B cell (primary cell): ENCODE measurements around the gene ADCY1. TPM values are rescaled to one million over a fixed set of nuclear protein-coding genes. Genes with fewer than 3 reads are reported as not detected.
"Not testable (repeated sequence)": the region's sequence is repeated elsewhere in the genome, so short reads cannot be mapped to it uniquely, and the experiment has no call there.

Experiments used
- ATAC-seq: fragments of 200-7000 bp; cut with Tn5 transposase; one replicate; pipeline ENCODE4 v1.10.0; 2021; ENCODE audit warnings: low read depth, mild to moderate bottlenecking, moderate number of reproducible peaks, moderate library complexity
- CTCF ChIA-PET: fragments of 350-600 bp; sonication (Branson Sonifier 250); formaldehyde crosslinking; loops from one replicate; lab custom pipeline; 2021; ENCODE audit warnings: antibody characterized with exemption, inconsistent platforms; lab: Charles Lee
- POLR2A ChIA-PET: fragments of 350-600 bp; sonication (Branson Sonifier 250); formaldehyde crosslinking; loops from one replicate; lab custom pipeline; 2021; ENCODE audit warnings: antibody characterized with exemption; lab: Charles Lee
- DNase-seq: peaks from one replicate; pipeline ENCODE4 v3.0.0; 2013
- H2AFZ ChIP-seq: 2 replicates; pipeline ENCODE4 v1.6.1; 2012; ENCODE audit warnings: mild to moderate bottlenecking, low read depth, low read length; ENCODE audit not compliant: insufficient read depth, poor library complexity, severe bottlenecking
- H3K27ac ChIP-seq, 2 donors: 1 replicate in 1 of 2; 2 replicates in 1 of 2; pipeline ENCODE4 v1.5.1; 2012 to 2013; ENCODE audit warnings: low read length in 2 of 2, mild to moderate bottlenecking in 2 of 2, moderate library complexity in 1 of 2
- H3K27me3 ChIP-seq, 4 experiments: fragments of 200-600 bp in 1 of 4; sonication (generic) in 1 of 4; replicated peaks in 1 of 4; 1 replicate in 2 of 4; 2 replicates in 2 of 4; pipeline versions ENCODE4 v1.6.1 to v1.7.0; 2013 to 2016; ENCODE audit warnings: low read length in 3 of 4, mild to moderate bottlenecking in 2 of 4, mixed read lengths in 1 of 4, moderate library complexity in 1 of 4; ENCODE audit not compliant: insufficient read depth in 4 of 4, control insufficient read depth in 3 of 4; ENCODE audit errors: control extremely low read depth in 1 of 4
- H3K36me3 ChIP-seq, 2 experiments: replicated peaks in 1 of 2; 1 replicate in 1 of 2; 2 replicates in 1 of 2; pipeline versions ENCODE4 v1.6.1 to v1.7.1; 2013; ENCODE audit warnings: low read length in 1 of 2; ENCODE audit not compliant: insufficient read depth in 2 of 2, control insufficient read depth in 1 of 2; ENCODE audit errors: control extremely low read depth in 1 of 2, extremely low read depth in 1 of 2
- H3K4me1 ChIP-seq, 2 donors: fragments of 200-600 bp in 1 of 2; sonication (generic) in 1 of 2; 1 replicate in 1 of 2; 2 replicates in 1 of 2; pipeline versions ENCODE4 v1.5.1 to v1.6.1; 2013 to 2017; ENCODE audit warnings: low read length in 2 of 2; ENCODE audit not compliant: control insufficient read depth in 2 of 2, insufficient read depth in 2 of 2
- H3K4me2 ChIP-seq: replicated peaks from 2 replicates; pipeline ENCODE3; 2012; ENCODE audit warnings: mild to moderate bottlenecking, low read depth, low read length; ENCODE audit not compliant: poor library complexity, severe bottlenecking
- H3K4me3 ChIP-seq, 5 experiments: fragments of 200-600 bp in 1 of 5; sonication (generic) in 1 of 5; 1 replicate in 3 of 5; 2 replicates in 2 of 5; pipeline versions ENCODE4 v1.5.1 to v1.7.0; 2011 to 2016; ENCODE audit warnings: low read length in 4 of 5, mild to moderate bottlenecking in 4 of 5, low read depth in 2 of 5, control low read depth in 1 of 5, moderate library complexity in 1 of 5; ENCODE audit not compliant: insufficient read depth in 1 of 5; ENCODE audit errors: control extremely low read depth in 1 of 5, extremely low read depth in 1 of 5
- H3K79me2 ChIP-seq: fragments of 200-600 bp; sonication (generic); one replicate; pipeline ENCODE4 v1.6.0; 2016; ENCODE audit warnings: low read length; ENCODE audit not compliant: control insufficient read depth, insufficient read depth
- H3K9ac ChIP-seq: fragments of 200-600 bp; sonication (generic); 2 replicates; pipeline ENCODE4 v1.6.1; 2017; ENCODE audit warnings: mild to moderate bottlenecking, low read length, moderate library complexity
- H3K9me3 ChIP-seq, 3 donors: one replicate each; pipeline versions ENCODE4 v1.6.1 to v1.7.1; 2013; ENCODE audit warnings: low read length in 2 of 3; ENCODE audit not compliant: control insufficient read depth in 2 of 3, insufficient read depth in 1 of 3; ENCODE audit errors: control extremely low read depth in 1 of 3
- H4K20me1 ChIP-seq: 2 replicates; pipeline ENCODE4 v1.6.0; 2012; ENCODE audit warnings: mild to moderate bottlenecking, low read length; ENCODE audit not compliant: insufficient read depth, control insufficient read depth, poor library complexity, severe bottlenecking
- H3K27ac Mint-ChIP-seq: one replicate; pipeline ENCODE4 v1.8.0; 2021; ENCODE audit warnings: mixed read lengths
- H3K27me3 Mint-ChIP-seq: one replicate; pipeline ENCODE4 v1.8.0; 2021; ENCODE audit warnings: mixed read lengths
- H3K4me1 Mint-ChIP-seq: one replicate; pipeline ENCODE4 v1.8.0; 2021; ENCODE audit warnings: mixed read lengths
- H3K4me3 Mint-ChIP-seq: one replicate; pipeline ENCODE4 v1.8.0; 2021; ENCODE audit warnings: mixed read lengths
- H3K9me3 Mint-ChIP-seq: one replicate; pipeline ENCODE4 v1.8.0; 2022; ENCODE audit warnings: mixed read lengths; ENCODE audit not compliant: insufficient read depth
- EZH2 ChIP-seq: IDR thresholded peaks from 2 replicates; pipeline ENCODE4 v1.6.1; 2012; ENCODE audit warnings: borderline replicate concordance, low read depth, mild to moderate bottlenecking, moderate library complexity, low read length; ENCODE audit not compliant: insufficient read depth, poor library complexity, severe bottlenecking
- WGBS: methylation state at CpG from one replicate; pipeline ENCODE4 v1.1.5; 2013; ENCODE audit warnings: missing lambda C conversion rate; ENCODE audit not compliant: insufficient coverage; 5-methylcytosine and 5-hydroxymethylcytosine counted together
- intact Hi-C: fragments of 100-400 bp; cut with micrococcal nuclease; formaldehyde crosslinking; loops from one replicate; pipeline ENCODE4 v1.10.0; 2022
- polyA plus RNA-seq: library from polyadenylated mRNA; depleted of rRNA; stranded (reverse); fragments of >200 nt; gene quantifications from 2 replicates; pipeline ENCODE4 v1.2.3, GENCODE V29; 2012
- total RNA-seq, 2 donors: library from RNA; stranded (reverse); fragments of 120-200 nt in 1 of 2; gene quantifications; 1 replicate in 1 of 2; 2 replicates in 1 of 2; pipeline versions ENCODE4 v1.2.3 to v1.2.4, GENCODE V29; 2013 to 2022
- TF ChIP-seq, protein P1 (sequence below): fragments of 200-600 bp; IDR thresholded peaks from one replicate; pipeline ENCODE4 v1.8.0; 2022; ENCODE audit warnings: antibody characterized with exemption, mild to moderate bottlenecking

Gene ADCY1
- total and polyA plus RNA-seq, 2 donors (not counting 1 experiment from before 2014, with no cell fraction given): 0.05 to 0.12 TPM

DNA sequence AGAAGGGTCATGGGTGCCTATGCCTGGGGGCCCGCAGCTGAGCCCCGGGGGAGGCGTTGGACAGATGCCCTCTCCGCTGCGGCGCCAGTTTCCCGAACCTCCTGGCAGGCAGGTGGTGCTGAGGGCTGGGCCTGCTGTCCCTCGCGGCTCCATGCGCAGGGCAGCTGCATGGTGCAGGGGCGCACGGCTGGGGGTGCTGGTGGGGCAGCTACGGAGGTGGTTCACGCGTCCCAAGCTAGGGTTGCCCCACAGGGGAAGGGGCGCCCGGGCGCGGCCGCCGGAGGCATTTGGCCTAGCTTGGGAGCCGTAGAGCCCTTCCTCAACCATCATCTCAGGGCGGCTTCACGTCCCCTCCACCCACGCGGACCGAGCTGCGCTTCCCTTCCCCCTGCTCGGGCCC lies 152.7 kb downstream of the ADCY1 start:
- Histone ChIP-seq H3K9ac (no peak overlapping the region), H3K4me1 (no peaks in the 10 kb centered on the region), H3K4me2 (no peak overlapping the region), H3K27me3 (no peaks in the 10 kb centered on the region), H2AFZ (no peak overlapping the region), H3K27ac (no peak overlapping the region), H3K79me2 (no peaks in the 10 kb centered on the region), H3K4me3 (no peak overlapping the region), H3K36me3 (peaks cover 1 to 35% of the 10 kb centered on the region in 2 experiments), H3K9me3 (peaks cover 0 to 8% (median 0%) of the 10 kb centered on the region in 3 donors), H4K20me1 (no peaks in the 10 kb centered on the region)
- 98% methylated on average over 15 of the region's 29 CpGs for WGBS
- ATAC-seq: no peak
- no peak overlapping the region for H3K4me3 Mint-ChIP-seq
- H3K27me3 Mint-ChIP-seq: no peaks in the 10 kb centered on the region
- intact Hi-C loops: no loop called here
- no peak overlapping the region for H3K27ac Mint-ChIP-seq
- no peaks in the 10 kb centered on the region for H3K4me1 Mint-ChIP-seq
- ChIA-PET CTCF (no interaction called here), POLR2A (no interaction called here)
- no peak for TF ChIP-seq EZH2
- TF ChIP-seq, protein P1, sequence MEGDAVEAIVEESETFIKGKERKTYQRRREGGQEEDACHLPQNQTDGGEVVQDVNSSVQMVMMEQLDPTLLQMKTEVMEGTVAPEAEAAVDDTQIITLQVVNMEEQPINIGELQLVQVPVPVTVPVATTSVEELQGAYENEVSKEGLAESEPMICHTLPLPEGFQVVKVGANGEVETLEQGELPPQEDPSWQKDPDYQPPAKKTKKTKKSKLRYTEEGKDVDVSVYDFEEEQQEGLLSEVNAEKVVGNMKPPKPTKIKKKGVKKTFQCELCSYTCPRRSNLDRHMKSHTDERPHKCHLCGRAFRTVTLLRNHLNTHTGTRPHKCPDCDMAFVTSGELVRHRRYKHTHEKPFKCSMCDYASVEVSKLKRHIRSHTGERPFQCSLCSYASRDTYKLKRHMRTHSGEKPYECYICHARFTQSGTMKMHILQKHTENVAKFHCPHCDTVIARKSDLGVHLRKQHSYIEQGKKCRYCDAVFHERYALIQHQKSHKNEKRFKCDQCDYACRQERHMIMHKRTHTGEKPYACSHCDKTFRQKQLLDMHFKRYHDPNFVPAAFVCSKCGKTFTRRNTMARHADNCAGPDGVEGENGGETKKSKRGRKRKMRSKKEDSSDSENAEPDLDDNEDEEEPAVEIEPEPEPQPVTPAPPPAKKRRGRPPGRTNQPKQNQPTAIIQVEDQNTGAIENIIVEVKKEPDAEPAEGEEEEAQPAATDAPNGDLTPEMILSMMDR: no peak
- H3K9me3 Mint-ChIP-seq: no peaks in the 10 kb centered on the region
- no peak for DNase-seq

- H3K79me2 ChIP-seq, H3K27ac ChIP-seq, H3K27me3 ChIP-seq, H3K27me3 Mint-ChIP-seq, H3K4me1 Mint-ChIP-seq, H3K27ac Mint-ChIP-seq, CTCF ChIA-PET, H4K20me1 ChIP-seq, H3K4me1 ChIP-seq, DNase-seq, H3K4me3 Mint-ChIP-seq, ATAC-seq, POLR2A ChIA-PET, H3K9ac ChIP-seq, H3K9me3 ChIP-seq, H3K9me3 Mint-ChIP-seq, H3K4me2 ChIP-seq, intact Hi-C loops, H3K4me3 ChIP-seq, H2AFZ ChIP-seq: not testable (repeated sequence)
- peaks cover 0 to 15% of the 10 kb centered on the region in 2 experiments for H3K36me3 ChIP-seq
- WGBS: no CpG with 5 or more reads among the region's 5 CpGs
These were observed 157.7 kb downstream of the ADCY1 start for GRCh38 chr7:45731692-45732443.

DNA sequence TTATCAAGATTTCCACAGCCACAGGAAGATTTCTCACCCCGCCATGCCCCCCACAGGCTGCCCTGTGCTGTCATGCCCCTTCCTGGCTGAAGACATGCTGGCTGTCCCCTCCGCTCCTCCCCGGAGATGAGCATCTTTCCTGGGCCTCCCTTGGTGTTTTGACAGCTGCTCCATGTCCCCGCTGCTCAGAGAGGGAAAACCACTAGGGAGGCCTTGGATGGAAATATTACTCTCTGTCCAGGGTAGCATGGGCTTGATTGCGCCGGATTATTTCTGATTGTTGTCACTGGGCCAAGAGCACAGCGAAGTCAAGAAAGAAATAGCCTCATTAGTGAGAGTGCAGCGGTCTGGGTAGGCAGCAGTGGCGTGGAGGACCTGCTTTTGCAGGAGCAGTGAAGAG lies 164.8 kb downstream of the ADCY1 start:
- H3K27me3 Mint-ChIP-seq, H3K4me1 Mint-ChIP-seq: not testable (repeated sequence)

More for the DNA sequence above, 164.8 kb downstream of the ADCY1 start:
- ATAC-seq, POLR2A ChIA-PET, H3K4me2 ChIP-seq, H4K20me1 ChIP-seq, H2AFZ ChIP-seq, H3K4me1 ChIP-seq, H3K27me3 ChIP-seq, H3K9ac ChIP-seq, H3K4me3 Mint-ChIP-seq, H3K79me2 ChIP-seq, H3K27ac Mint-ChIP-seq, H3K27ac ChIP-seq, DNase-seq, CTCF ChIA-PET, H3K9me3 Mint-ChIP-seq, H3K4me3 ChIP-seq, intact Hi-C loops, H3K9me3 ChIP-seq: not testable (repeated sequence)
- 100% methylated on average over 7 of the region's 9 CpGs for WGBS
- H3K36me3 ChIP-seq: peaks cover 0 to 13% of the 10 kb centered on the region in 2 experiments
